ENCODE results near the gene GRIA3. TPM values are rescaled to one million over a fixed set of nuclear protein-coding genes. Genes with fewer than 3 reads are reported as not detected.

The GRIA3 gene
- total RNA-seq, 1 donor from 2014 or later = under 0.01 TPM

GRCh38 chrX:123405231-123405630 lies 221.2 kb downstream of the GRIA3 start:
- no peak overlapping the region for H3K4me3 ChIP-seq (ENCODE audit: low read depth, low read length)
- no peak for DNase-seq (ENCODE audit: low read depth)
- TF ChIP-seq, protein P1, sequence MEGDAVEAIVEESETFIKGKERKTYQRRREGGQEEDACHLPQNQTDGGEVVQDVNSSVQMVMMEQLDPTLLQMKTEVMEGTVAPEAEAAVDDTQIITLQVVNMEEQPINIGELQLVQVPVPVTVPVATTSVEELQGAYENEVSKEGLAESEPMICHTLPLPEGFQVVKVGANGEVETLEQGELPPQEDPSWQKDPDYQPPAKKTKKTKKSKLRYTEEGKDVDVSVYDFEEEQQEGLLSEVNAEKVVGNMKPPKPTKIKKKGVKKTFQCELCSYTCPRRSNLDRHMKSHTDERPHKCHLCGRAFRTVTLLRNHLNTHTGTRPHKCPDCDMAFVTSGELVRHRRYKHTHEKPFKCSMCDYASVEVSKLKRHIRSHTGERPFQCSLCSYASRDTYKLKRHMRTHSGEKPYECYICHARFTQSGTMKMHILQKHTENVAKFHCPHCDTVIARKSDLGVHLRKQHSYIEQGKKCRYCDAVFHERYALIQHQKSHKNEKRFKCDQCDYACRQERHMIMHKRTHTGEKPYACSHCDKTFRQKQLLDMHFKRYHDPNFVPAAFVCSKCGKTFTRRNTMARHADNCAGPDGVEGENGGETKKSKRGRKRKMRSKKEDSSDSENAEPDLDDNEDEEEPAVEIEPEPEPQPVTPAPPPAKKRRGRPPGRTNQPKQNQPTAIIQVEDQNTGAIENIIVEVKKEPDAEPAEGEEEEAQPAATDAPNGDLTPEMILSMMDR (conservative IDR thresholded peaks at IDR 0.05; ENCODE audit: low read depth, low read length) = no peak

DNA sequence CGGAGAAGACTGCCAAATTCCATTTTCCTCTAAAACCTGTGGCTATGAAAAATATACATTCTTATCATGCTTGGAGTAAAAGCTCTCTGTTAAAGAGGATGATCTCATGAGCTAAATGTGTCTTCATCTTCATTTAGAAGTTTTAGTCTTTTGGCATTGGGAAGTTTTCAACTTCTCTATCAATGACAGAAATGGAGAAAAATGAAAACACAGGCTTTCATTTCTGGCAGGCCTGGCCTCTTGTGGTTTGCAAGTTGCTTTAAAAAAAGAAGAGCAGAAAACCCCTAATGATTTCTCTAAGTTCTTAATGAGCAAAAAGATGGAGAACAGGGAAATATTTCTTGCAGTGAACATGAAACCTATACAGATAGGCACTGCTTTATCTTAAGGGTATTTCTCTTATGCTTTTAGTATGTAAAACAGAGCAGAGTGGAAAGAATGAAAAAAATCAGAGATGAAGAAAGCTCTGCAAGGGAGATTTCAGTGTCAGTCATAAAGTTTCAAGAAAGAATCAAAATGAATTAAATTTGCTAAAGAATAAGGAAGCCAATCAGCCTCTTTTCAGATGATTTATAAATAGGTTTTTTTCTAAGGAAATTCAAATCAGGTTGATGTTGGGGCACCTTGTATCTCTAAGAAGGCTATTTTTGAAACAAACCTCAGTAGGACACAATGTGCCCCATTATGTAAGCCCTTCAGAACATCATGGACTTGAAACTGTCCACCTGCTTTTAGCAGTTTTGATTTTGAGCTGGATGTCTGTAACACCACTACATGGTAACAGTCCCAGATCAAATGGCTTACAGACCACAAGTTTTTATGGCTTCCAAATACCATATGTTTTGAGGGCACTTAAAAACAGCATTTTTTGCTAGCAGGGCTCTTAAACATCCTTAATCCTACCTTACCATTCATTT lies 225.0 kb downstream of the GRIA3 start:
- H3K4me3 ChIP-seq (ENCODE audit: low read depth, low read length) = no peak overlapping the region
- DNase-seq (ENCODE audit: low read depth) = no peak
- TF ChIP-seq, protein P1 (conservative IDR thresholded peaks at IDR 0.05; ENCODE audit: low read depth, low read length) = no peak

DNA sequence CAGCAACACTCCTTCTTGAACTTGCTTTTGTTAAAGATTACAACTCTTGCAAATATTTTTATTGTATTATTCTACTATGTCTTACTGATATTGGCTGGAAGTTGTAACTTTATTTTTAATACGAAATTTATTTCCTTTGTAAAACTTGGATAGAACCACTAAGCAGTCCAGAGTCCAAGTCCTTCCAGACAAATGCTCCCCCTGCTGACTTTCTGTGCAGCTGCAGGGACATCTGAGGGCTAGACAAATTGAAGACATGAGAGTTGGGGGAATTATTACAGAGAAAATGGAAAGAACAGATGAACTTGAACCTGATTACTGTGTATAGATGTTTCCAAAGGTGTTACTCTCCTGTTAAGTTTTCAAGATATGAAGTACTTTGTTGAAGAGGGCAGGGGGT lies 238.8 kb downstream of the GRIA3 start:
- no peak overlapping the region for H3K4me3 ChIP-seq (ENCODE audit: low read depth, low read length)
- no peak for DNase-seq (ENCODE audit: low read depth)
- TF ChIP-seq, protein P1 (conservative IDR thresholded peaks at IDR 0.05; ENCODE audit: low read depth, low read length) = peak; percentile 75

- DNase-seq (ENCODE audit: low read depth) = peak; percentile 47
- TF ChIP-seq, protein P1 (conservative IDR thresholded peaks at IDR 0.05; ENCODE audit: low read depth, low read length) = no peak
- no peak overlapping the region for H3K4me3 ChIP-seq (ENCODE audit: low read depth, low read length)
These were observed 240.5 kb downstream of the GRIA3 start for GRCh38 chrX:123424546-123424945.

DNA sequence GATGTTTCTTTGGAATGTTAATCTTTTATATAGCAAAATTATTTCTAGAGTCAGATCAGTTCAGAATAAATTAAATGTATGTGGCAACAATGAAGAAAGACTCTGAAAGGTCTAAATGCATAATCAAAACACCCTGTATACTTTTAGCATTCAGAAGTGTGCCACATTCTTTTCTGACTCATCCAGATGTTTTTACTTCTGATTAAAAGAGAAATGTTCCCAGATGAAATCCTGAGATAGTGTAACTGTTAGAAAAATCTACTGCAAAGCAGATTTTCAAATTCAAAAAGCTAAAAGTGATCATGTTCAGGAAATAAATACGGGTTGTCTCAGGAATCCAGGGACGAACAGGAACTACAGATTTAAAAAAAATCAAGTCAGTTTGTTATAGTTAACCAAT lies 241.4 kb downstream of the GRIA3 start:
- no peak for DNase-seq (ENCODE audit: low read depth)
- no peak overlapping the region for H3K4me3 ChIP-seq (ENCODE audit: low read depth, low read length)
- TF ChIP-seq, protein P1 (conservative IDR thresholded peaks at IDR 0.05; ENCODE audit: low read depth, low read length) = no peak

DNA sequence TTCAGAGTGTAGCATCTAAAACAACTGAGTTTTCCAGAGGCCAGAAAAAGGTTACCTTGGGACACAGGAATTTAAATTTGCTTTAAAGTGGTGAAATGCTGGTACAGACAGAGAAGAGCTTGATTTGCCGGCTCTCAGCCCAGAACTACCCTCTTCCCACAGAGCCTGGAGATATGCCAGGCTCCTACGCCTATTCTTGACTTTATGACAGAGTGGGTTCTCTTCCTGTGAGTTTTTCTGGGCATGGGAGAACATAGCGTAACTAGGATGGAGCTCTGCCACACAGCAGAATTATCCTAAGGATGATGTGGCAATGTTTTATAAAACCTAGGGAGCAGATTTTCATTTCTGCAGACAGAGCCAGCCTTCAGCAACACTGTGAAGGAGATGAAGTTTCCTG lies 241.8 kb downstream of the GRIA3 start:
- DNase-seq (ENCODE audit: low read depth) = no peak
- H3K4me3 ChIP-seq (ENCODE audit: low read depth, low read length) = no peak overlapping the region
- TF ChIP-seq, protein P1 (conservative IDR thresholded peaks at IDR 0.05; ENCODE audit: low read depth, low read length) = no peak

Measured in epithelial cell of proximal tubule (primary cell).